Panc1 (cell line): ENCODE data around the gene OSBPL1A. TPM values are rescaled to one million over a fixed set of nuclear protein-coding genes. Genes with fewer than 3 reads are reported as not detected.

Source experiments
- ATAC-seq: fragments of 200-7000 bp; cut with Tn5 transposase; 2 replicates; pipeline ENCODE4 v1.9.1; 2020; ENCODE audit warnings: mild to moderate bottlenecking, moderate library complexity
- BruUV-seq: library from RNA; stranded (reverse); fragments of 400-500 nt; replicated peaks from 2 replicates; lab custom pipeline; 2021; lab: Mats Ljungman, UMichigan
- CTCF ChIA-PET: fragments of 300-600 bp; sonication (Branson Sonifier 250); formaldehyde crosslinking; loops from one replicate; lab custom pipeline; 2022; ENCODE audit warnings: antibody characterized with exemption; lab: Charles Lee
- POLR2A ChIA-PET: fragments of 300-600 bp; sonication (Branson Sonifier 250); formaldehyde crosslinking; loops from one replicate; lab custom pipeline; 2022; ENCODE audit warnings: antibody characterized with exemption; lab: Charles Lee
- DNase-seq: peaks from one replicate; pipeline ENCODE4 v3.0.0-alpha.2; 2010; ENCODE audit warnings: low read depth, low spot score
- H3K27ac ChIP-seq: 2 replicates; pipeline ENCODE4 v1.5.1; 2011; ENCODE audit warnings: mild to moderate bottlenecking, low read length, inconsistent platforms
- H3K27me3 ChIP-seq: fragments of 200-500 bp; sonication (Bioruptor generic); 2 replicates; pipeline ENCODE4 v1.6.0; 2014; ENCODE audit warnings: low read length, inconsistent platforms; ENCODE audit not compliant: control insufficient read depth, insufficient read depth
- H3K36me3 ChIP-seq: fragments of 200-500 bp; sonication (Bioruptor generic); 2 replicates; pipeline ENCODE4 v1.5.1; 2014; ENCODE audit warnings: inconsistent platforms, mild to moderate bottlenecking, low read length, moderate library complexity; ENCODE audit not compliant: control insufficient read depth, insufficient read depth
- H3K4me1 ChIP-seq: 2 replicates; pipeline ENCODE4 v1.5.1; 2011; ENCODE audit warnings: inconsistent platforms, mild to moderate bottlenecking, low read length, moderate library complexity; ENCODE audit not compliant: control insufficient read depth, insufficient read depth
- H3K4me3 ChIP-seq, 2 experiments: 2 replicates each; pipeline ENCODE4 v1.5.1; 2011 to 2012; ENCODE audit warnings: low read depth in 2 of 2, low read length in 2 of 2, mild to moderate bottlenecking in 2 of 2, inconsistent platforms in 1 of 2, moderate library complexity in 1 of 2
- H3K9me3 ChIP-seq: fragments of 200-500 bp; sonication (Bioruptor generic); 2 replicates; pipeline ENCODE4 v1.5.1; 2014; ENCODE audit warnings: low read depth, mild to moderate bottlenecking, inconsistent platforms, low read length, moderate library complexity; ENCODE audit not compliant: control insufficient read depth, insufficient read depth
- CTCF ChIP-seq: fragments of 450-650 bp; IDR thresholded peaks from 2 replicates; pipeline ENCODE4 v1.5.1; 2017; ENCODE audit warnings: mild to moderate bottlenecking
- POLR2AphosphoS5 ChIP-seq: IDR thresholded peaks from 2 replicates; pipeline ENCODE4 v1.6.1; 2012; ENCODE audit warnings: mild to moderate bottlenecking, low read depth, low read length, moderate library complexity
- SIN3A ChIP-seq: IDR thresholded peaks from 2 replicates; pipeline ENCODE4 v1.6.1; 2012; ENCODE audit warnings: low read depth, mild to moderate bottlenecking, low read length, moderate library complexity, borderline replicate concordance; ENCODE audit not compliant: insufficient read depth
- TCF7L2 ChIP-seq: IDR thresholded peaks from 2 replicates; pipeline ENCODE4 v1.6.1; 2011; ENCODE audit warnings: mild to moderate bottlenecking, low read depth, low read length, inconsistent platforms
- in situ Hi-C: cut with HindIII; loops from 2 replicates; pipeline ENCODE4 v1.10.0; 2016; ENCODE audit warnings: low sequenced_read_pairs, low pct_unique_long_range_greater_than_20kb
- intact Hi-C: fragments of 100-400 bp; cut with micrococcal nuclease; formaldehyde crosslinking; loops from one replicate; pipeline ENCODE4 v1.10.0; 2022; ENCODE audit not compliant: unreplicated experiment
- total RNA-seq: library from RNA; stranded (reverse); gene quantifications from one replicate; pipeline ENCODE4 v1.2.1, GENCODE V29; 2021; ENCODE audit not compliant: unreplicated experiment
- TF ChIP-seq, protein P1 (sequence below), 2 experiments: IDR thresholded peaks; 2 replicates each; pipeline ENCODE4 v1.6.1; 2011 to 2012; ENCODE audit warnings: low read depth in 2 of 2, control low read depth in 1 of 2, low read length in 1 of 2, mild to moderate bottlenecking in 1 of 2, moderate library complexity in 1 of 2; ENCODE audit not compliant: insufficient read depth in 1 of 2

Gene OSBPL1A
- total RNA-seq, 1 experiment from 2014 or later: 50.5 TPM

DNA sequence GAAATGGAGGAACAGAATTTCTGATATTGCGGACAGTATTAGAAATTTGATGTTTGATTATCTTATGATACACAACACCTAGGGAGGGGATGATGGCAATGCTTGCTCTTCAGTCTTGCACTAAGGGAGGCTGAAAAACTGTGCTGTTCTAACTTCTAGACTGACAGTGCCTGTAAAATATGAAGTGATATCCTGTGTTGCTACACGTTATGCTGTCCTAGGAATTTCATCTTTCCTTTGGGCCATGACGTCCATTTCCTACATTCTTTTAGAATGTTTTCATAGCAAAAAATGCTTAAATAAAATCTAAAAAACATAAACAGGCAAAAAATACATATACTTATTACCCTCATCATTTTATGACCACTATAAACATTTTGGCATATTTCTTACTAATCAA is 55.3 kb downstream of the OSBPL1A start:
- Histone ChIP-seq H3K36me3 (no peaks in the 10 kb centered on the region), H3K9me3 (no peaks in the 10 kb centered on the region), H3K27me3 (no peaks in the 10 kb centered on the region), H3K4me1 (no peaks in the 10 kb centered on the region), H3K4me3 (no peak overlapping the region), H3K27ac (no peak overlapping the region)
- no TSS peak for BruUV-seq
- POLR2A ChIA-PET: no interaction called here
- no peak for TF ChIP-seq CTCF
- no peak for TF ChIP-seq POLR2AphosphoS5
- no peak for TF ChIP-seq TCF7L2
- no peak for TF ChIP-seq SIN3A
- TF ChIP-seq, protein P1, sequence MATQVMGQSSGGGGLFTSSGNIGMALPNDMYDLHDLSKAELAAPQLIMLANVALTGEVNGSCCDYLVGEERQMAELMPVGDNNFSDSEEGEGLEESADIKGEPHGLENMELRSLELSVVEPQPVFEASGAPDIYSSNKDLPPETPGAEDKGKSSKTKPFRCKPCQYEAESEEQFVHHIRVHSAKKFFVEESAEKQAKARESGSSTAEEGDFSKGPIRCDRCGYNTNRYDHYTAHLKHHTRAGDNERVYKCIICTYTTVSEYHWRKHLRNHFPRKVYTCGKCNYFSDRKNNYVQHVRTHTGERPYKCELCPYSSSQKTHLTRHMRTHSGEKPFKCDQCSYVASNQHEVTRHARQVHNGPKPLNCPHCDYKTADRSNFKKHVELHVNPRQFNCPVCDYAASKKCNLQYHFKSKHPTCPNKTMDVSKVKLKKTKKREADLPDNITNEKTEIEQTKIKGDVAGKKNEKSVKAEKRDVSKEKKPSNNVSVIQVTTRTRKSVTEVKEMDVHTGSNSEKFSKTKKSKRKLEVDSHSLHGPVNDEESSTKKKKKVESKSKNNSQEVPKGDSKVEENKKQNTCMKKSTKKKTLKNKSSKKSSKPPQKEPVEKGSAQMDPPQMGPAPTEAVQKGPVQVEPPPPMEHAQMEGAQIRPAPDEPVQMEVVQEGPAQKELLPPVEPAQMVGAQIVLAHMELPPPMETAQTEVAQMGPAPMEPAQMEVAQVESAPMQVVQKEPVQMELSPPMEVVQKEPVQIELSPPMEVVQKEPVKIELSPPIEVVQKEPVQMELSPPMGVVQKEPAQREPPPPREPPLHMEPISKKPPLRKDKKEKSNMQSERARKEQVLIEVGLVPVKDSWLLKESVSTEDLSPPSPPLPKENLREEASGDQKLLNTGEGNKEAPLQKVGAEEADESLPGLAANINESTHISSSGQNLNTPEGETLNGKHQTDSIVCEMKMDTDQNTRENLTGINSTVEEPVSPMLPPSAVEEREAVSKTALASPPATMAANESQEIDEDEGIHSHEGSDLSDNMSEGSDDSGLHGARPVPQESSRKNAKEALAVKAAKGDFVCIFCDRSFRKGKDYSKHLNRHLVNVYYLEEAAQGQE (IDR thresholded peaks at IDR 0.05; ENCODE audit: insufficient read depth in 1 of 2, low read depth in 2 of 2, low read length in 1 of 2): no peak
- intact Hi-C loops: no loop called here
- ATAC-seq: no peak
- in situ Hi-C loops: no loop called here
- CTCF ChIA-PET: no interaction called here
- DNase-seq: no peak

- intact Hi-C loops: no loop called here
- TF ChIP-seq CTCF (no peak), POLR2AphosphoS5 (no peak), TCF7L2 (no peak), SIN3A (no peak)
- TF ChIP-seq, protein P1 (IDR thresholded peaks at IDR 0.05; ENCODE audit: insufficient read depth in 1 of 2, low read depth in 2 of 2, low read length in 1 of 2): no peak
- Histone ChIP-seq H3K36me3 (no peaks in the 10 kb centered on the region), H3K27me3 (no peaks in the 10 kb centered on the region), H3K9me3 (no peaks in the 10 kb centered on the region), H3K27ac (no peak overlapping the region), H3K4me1 (no peaks in the 10 kb centered on the region), H3K4me3 (no peak overlapping the region)
- ATAC-seq: no peak
- POLR2A ChIA-PET: no interaction called here
- CTCF ChIA-PET: no interaction called here
- BruUV-seq: no TSS peak
- in situ Hi-C loops: no loop called here
- no peak for DNase-seq
These were observed 56.3 kb downstream of the OSBPL1A start for GRCh38 chr18:24341361-24341760.
